Amniotic epithelial cell (primary cell): Measurements from ENCODE around the gene PPP2R5A.
"Not testable (repeated sequence)": the region's sequence is repeated elsewhere in the genome, so short reads cannot be mapped to it uniquely, and the experiment has no call there.

Source experiments
- DNase-seq: peaks from one replicate; pipeline ENCODE4 v3.0.0-alpha.2; 2010; ENCODE audit warnings: low read depth

PPP2R5A gene

DNA sequence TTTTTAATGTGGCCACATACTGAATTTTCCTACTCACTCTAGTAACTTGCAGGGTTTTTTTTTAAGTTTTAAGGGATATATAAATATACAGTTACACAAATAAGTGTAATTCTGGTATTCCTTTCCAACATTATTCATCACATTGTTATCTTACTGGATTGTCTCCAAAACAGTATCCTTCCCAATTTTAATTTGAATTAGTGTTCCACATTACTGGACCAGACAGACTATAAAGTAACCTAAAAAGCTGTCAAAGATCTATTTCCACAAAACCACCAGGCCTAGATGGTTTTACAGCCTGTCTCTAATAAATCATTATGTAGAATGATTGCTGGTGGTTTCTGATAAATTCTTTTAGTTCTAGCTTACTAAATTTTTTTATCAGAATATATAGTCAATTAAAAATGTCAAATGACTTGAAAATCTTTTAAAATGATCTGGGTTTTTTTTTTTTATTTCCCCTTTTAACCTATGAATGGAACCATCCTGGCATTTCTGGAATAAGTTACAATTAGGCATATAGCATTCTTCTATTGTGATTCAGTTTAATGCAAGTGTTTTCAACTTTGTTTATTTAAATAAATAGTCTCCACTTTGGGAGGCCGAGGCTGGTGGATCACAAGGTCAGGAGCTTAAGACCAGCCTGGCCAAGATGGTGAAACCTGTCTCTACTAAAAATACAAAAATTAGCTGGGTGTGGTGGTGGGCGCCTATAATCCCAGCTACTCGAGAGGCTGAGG lies 70.2 kb downstream of the PPP2R5A start:
- no peak for DNase-seq

DNA sequence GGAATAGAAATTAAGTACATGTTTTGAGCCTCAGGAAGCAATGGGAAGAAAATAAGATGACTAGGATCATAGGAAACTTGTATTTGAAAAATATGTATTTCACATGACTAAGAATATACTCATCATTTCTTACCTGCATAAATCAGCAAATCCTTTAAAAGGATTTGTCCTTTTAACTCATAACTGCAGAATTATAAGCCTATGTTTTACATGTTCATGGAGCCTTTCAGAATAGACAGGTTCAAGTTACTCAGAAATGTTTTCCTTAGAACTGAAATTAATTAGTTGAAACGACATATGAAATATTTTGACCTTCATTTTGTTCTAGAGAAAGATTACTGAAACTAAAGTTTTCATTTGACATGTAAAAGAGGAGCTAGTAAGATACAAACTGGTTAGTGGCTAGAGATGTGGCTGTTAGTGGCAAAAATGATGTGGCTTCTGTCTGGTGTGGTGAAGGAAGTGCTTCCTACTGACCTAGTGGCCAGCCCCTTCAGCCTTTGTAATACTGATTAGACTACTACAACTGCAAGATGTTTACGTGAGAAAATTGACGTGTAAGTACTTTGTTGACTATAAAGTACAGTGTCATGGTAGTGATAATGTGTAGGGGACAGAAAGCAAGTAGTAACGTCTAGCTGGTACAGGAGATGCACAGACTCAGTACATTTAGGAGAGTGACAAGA lies 74.7 kb downstream of the PPP2R5A start:
- DNase-seq = no peak

- DNase-seq = no peak
These were observed 79.8 kb downstream of the PPP2R5A start for GRCh38 chr1:212364985-212365384.

- DNase-seq = peak; percentile 50
These were observed 81.7 kb downstream of the PPP2R5A start for GRCh38 chr1:212366901-212367300.

DNA sequence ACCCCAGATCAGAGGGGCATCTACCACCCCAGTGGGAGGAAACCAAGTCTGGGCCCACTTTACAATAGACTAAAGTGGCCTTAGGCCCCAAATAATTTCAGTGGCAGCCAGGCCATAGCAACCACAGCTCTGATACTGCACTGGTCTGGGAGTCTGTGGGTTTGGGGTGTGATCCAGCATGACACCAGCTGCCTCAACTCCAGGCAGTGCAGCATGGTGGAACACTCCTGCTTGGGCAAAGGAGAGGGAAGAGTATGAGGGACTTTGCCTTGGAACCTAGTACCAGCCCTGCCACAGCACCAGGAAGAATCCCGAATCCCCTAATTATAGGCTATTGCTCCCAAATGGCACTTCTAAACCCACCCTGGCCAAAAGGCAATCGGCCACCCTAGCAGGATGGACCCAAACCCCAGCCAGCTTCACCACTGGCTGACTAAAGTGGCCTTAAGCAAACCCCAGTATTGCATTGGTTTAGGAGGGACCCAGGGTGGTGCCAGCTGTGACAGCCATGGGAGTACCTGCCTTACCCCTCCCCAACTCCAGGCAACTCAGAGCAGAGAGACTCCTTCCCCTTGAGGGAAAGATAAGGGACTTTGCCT lies 82.4 kb downstream of the PPP2R5A start:
- DNase-seq = no peak

DNA sequence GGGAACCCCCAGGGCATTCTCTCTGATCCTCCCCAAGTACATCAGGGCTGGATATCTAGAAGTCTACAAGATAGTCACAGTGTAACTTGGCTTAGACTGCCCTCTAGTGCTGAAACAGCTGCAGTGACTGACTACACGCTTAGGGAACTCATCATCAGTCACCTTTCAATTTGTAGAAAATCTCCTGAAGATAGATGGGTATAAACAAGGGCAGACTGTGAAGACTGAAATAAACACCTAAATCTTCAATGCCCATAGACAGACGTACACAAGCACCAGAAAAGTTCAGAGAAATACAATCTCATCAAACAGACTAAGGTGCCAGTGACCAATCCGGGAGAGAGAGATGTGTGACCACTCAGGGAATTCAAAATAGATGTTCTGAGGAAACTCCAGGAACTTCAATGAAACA lies 82.9 kb downstream of the PPP2R5A start:
- peak; percentile 77 for DNase-seq

- DNase-seq = no peak
These were observed 90.8 kb downstream of the PPP2R5A start for GRCh38 chr1:212375986-212376385.

DNA sequence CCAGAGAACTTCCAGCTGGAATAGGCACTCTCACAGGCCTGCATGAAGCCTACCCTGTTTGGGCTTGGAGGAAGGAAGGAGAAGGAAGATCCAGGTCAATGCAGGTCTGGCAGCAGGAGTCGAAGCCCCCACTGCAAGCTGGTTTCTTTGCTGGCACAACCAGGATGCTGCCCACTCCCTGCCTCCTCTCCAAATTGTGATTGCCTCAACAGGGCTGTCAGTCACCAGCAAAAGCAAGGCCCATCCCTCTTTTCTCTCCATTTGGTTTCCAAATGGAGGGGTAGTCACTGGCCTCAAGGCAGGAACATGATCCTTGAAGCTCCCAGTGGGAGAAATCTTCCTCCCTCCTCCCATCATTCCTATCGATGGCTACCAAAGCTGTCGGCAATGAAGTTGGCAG lies 92.4 kb downstream of the PPP2R5A start:
- no peak for DNase-seq

DNA sequence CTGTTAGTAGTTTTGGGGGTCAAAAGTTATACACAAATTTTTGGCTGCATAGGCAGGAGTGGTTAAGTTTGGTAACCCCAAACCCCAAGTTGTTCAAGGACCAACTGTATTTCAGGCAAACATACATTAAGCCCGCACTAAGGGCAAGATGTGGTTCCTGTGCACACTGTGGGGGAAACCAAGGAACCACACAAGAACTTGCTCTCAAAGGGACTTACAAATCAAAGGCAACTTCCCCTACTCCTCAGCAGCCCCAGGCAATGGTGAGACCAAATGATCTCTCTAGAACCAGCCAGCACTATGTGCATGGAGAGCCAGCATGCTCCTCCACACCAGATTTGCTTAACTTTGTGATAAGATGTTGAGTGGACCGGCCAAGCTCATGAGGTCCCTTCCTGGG lies 94.2 kb downstream of the PPP2R5A start:
- DNase-seq = no peak

GRCh38 chr1:212381397-212382035 lies 96.3 kb downstream of the PPP2R5A start:
- DNase-seq = no peak

GRCh38 chr1:212386029-212386428 lies 100.8 kb downstream of the PPP2R5A start:
- no peak for DNase-seq

GRCh38 chr1:212388985-212389716 lies 103.9 kb downstream of the PPP2R5A start:
- no peak for DNase-seq

DNA sequence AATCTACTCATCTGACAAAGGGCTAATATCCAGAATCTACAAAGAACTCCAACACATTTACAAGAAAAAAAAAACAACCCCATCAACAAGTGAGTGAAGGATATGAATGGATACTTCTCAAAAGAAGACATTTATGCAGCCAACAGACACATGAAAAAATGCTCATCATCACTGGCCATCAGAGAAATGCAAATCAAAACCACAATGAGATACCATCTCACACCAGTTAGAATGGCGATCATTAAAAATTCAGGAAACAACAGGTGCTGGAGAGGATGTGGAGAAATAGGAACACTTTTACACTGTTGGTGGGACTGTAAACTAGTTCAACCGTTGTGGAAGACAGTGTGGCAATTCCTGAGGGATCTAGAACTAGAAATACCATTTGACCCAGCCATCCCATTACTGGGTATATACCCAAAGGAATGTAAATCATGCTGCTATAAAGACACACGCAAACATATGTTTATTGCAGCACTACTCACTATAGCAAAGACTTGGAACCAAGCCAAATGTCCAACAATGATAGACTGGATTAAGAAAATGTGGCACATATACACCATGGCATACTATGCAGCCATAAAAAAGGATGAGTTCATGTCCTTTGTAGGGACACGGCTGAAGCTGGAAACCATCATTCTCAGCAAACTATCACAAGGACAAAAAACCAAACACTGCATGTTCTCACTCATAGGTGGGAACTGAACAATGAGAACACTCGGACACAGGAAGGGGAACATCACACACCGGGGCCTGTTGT lies 110.6 kb downstream of the PPP2R5A start:
- not testable (repeated sequence) for DNase-seq

- peak; percentile 13 for DNase-seq
These were observed 111.4 kb downstream of the PPP2R5A start for GRCh38 chr1:212396638-212397037.

DNA sequence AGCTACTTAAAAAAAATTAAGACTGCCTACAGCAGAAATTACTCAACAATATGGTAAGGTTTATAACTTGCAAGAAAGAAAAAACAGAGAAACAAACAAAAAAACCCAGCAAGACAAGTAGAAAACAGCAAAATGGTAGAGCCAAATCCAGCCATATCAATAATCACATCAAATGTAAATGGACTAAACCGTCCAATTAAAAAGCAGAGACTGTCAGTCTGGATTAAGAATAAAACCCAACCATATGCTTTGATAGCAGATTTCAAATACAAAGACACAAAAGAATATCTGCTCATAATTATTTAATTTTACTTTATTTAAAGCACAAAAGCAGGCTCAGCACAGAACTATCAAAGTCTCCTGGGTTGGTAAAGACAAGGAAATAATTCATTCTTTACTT lies 112.0 kb downstream of the PPP2R5A start:
- DNase-seq = no peak

- DNase-seq = no peak
These were observed 115.8 kb downstream of the PPP2R5A start for GRCh38 chr1:212401042-212401441.

DNA sequence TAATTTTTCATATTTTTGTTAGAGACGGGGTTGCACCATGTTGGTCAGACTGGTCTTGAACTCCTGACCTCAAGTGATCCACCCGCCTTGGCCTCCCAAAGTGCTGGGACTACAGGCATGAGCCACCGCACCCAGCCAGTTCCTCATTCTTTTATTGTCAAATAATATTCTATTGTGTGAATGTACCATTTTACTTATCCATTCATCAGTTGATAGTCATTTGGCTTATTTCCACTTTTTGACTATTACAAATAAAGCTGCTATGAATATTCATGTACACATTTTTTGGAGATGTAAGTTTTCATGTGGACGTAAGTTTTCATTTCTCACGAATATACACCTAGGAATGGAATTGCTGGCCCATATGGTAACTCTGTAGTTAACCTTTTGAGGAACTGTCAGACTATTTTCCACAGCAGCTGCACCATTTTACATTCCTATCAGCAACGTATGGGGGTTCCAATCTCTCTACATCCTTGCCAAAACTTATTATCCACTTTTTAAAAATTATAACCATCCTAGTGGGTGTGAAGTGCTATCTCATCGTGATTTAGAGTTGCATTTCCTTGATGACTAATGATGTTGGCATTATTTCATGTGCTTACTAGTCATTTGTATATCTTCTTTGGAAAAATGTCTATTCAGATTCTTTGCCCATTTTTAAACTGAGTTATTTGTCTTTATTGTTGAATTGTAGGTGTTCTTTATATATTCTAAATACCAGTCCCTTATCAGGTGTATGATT lies 116.8 kb downstream of the PPP2R5A start:
- DNase-seq = peak; percentile 43

- DNase-seq = no peak
These were observed 117.6 kb downstream of the PPP2R5A start for GRCh38 chr1:212402666-212403321.

DNA sequence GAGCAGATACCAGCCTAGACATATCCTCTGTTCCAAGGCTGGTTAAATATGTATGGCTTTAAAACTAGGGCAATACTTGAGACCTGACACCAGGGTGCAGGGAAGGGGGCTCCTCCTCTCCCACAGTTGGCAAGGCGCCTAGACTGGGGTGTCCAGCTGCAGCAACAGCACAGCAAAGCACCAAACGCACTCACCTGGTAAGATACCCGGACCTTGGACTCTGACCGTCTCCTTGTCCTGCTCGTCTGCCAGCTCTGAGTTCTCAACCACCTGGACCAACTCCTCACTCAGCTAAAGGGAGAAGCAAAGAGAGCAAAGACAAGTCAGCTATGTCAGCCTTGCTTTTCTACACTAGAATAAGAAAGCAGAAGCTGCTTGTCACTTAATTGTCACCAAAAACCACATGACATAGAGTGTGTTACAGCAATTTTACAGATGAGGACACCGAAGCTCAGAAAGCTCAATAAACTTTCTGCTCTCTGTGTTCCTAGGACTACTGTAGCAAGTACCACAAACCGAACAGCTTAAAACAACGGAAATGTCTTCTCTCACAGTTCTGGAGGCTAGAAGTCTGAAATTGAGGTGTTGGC lies 125.1 kb downstream of the PPP2R5A start:
- DNase-seq = no peak
